Effector memory CD4-positive, alpha-beta T cell (primary cell): Measurements from ENCODE around the gene MEIKIN.
"Not testable (repeated sequence)": the region's sequence is repeated elsewhere in the genome, so short reads cannot be mapped to it uniquely, and the experiment has no call there.

Experiments used
- DNase-seq, 3 donors: peaks; one replicate each; pipeline ENCODE4 v3.0.0-alpha.2; 2020
- H3K27ac ChIP-seq: 2 replicates; pipeline ENCODE4 v1.7.0; 2013; ENCODE audit warnings: mild to moderate bottlenecking, low read length, moderate library complexity; ENCODE audit not compliant: insufficient read depth, poor library complexity, severe bottlenecking
- H3K27me3 ChIP-seq: replicated peaks from 2 replicates; pipeline ENCODE4 v1.7.0; 2013; ENCODE audit warnings: mild to moderate bottlenecking, low read length; ENCODE audit not compliant: insufficient read depth, control insufficient read depth, poor library complexity, severe bottlenecking
- H3K36me3 ChIP-seq: 2 replicates; pipeline ENCODE4 v1.7.0; 2013; ENCODE audit warnings: mild to moderate bottlenecking, low read length, moderate library complexity; ENCODE audit not compliant: control insufficient read depth, insufficient read depth
- H3K4me1 ChIP-seq: 2 replicates; pipeline ENCODE4 v1.7.0; 2013; ENCODE audit warnings: low read length, mild to moderate bottlenecking; ENCODE audit not compliant: control insufficient read depth, insufficient read depth, poor library complexity, severe bottlenecking
- H3K4me3 ChIP-seq: 2 replicates; pipeline ENCODE4 v1.7.0; 2013; ENCODE audit warnings: low read length, low read depth, mild to moderate bottlenecking; ENCODE audit not compliant: insufficient read depth, poor library complexity, severe bottlenecking
- H3K9me3 ChIP-seq: 2 replicates; pipeline ENCODE4 v1.7.0; 2013; ENCODE audit warnings: mild to moderate bottlenecking, low read length, moderate library complexity; ENCODE audit not compliant: control insufficient read depth

Gene MEIKIN

DNA sequence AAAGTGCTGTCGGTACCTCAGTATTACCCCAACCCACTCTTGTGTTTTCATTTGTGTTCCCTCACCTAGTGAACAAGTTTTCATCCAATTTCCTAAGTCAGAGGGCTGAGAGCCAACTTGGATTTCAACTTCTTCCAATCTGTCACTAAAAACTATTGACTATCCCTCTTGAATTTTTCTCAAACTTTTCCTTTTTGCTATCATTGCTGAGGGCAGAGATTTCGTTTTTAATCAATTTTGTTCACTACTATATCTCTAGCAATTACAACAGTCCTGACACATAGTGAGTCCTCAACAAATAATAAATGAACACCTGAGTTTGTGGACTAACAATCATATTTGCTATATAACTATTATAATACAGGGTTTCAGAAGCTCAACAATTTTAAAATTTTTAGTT, 29.0 kb downstream of the MEIKIN start:
- Histone ChIP-seq H3K36me3 (no peaks in the 10 kb centered on the region), H3K4me3 (no peak overlapping the region), H3K27ac (no peak overlapping the region), H3K4me1 (no peaks in the 10 kb centered on the region), H3K9me3 (no peaks in the 10 kb centered on the region), H3K27me3 (no peaks in the 10 kb centered on the region)
- DNase-seq = no peak

DNA sequence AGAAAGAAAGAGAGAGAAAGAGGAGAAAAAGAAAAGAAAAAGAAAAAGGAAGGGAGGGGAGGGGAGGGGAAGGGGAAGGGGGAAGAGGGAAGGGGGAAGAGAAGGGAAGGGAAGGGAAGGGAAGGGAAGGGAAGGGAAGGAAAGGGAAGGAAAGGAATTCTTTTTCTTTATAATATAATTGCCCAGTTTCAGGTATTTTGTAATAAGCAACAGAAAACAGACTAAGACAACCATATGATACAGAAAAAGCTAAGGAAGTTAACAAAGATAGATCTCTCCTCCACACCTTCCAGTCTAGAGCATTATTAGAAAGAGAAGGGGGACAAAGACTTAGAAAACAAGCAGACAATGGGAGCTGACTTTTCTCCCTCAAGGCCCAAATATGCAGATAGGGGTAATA, 31.0 kb downstream of the MEIKIN start:
- no peak overlapping the region for H3K4me3 ChIP-seq

GRCh38 chr5:131913603-131914002, 31.9 kb downstream of the MEIKIN start:
- Histone ChIP-seq H3K36me3 (no peaks in the 10 kb centered on the region), H3K4me1 (no peaks in the 10 kb centered on the region), H3K27me3 (no peaks in the 10 kb centered on the region), H3K9me3 (no peaks in the 10 kb centered on the region), H3K27ac (no peak overlapping the region), H3K4me3 (no peak overlapping the region)
- no peak for DNase-seq

More for the DNA sequence above, 31.0 kb downstream of the MEIKIN start:
- Histone ChIP-seq H3K9me3 (no peaks in the 10 kb centered on the region), H3K4me1 (no peaks in the 10 kb centered on the region), H3K36me3 (no peaks in the 10 kb centered on the region), H3K27me3 (no peaks in the 10 kb centered on the region), H3K27ac (no peak overlapping the region)
- DNase-seq = no peak

GRCh38 chr5:131906668-131907067, 38.8 kb downstream of the MEIKIN start:
- Histone ChIP-seq H3K27ac (no peak overlapping the region), H3K36me3 (no peaks in the 10 kb centered on the region), H3K27me3 (no peaks in the 10 kb centered on the region), H3K4me3 (no peak overlapping the region), H3K9me3 (no peaks in the 10 kb centered on the region), H3K4me1 (peaks cover 4% of the 10 kb centered on the region)
- DNase-seq = no peak

- not testable (repeated sequence) for H3K4me3 ChIP-seq, H3K9me3 ChIP-seq, DNase-seq, H3K4me1 ChIP-seq, H3K27me3 ChIP-seq, H3K27ac ChIP-seq, H3K36me3 ChIP-seq
Measured at GRCh38 chr5:131902266-131902665, 43.2 kb downstream of the MEIKIN start.

- H3K27ac ChIP-seq = no peak overlapping the region
- H3K36me3 ChIP-seq = no peaks in the 10 kb centered on the region
- H3K27me3 ChIP-seq = no peaks in the 10 kb centered on the region
- DNase-seq = no peak
- no peak overlapping the region for H3K4me3 ChIP-seq
- H3K4me1 ChIP-seq = peaks cover 5% of the 10 kb centered on the region
- no peaks in the 10 kb centered on the region for H3K9me3 ChIP-seq
Measured at GRCh38 chr5:131899686-131900085, 45.8 kb downstream of the MEIKIN start.

DNA sequence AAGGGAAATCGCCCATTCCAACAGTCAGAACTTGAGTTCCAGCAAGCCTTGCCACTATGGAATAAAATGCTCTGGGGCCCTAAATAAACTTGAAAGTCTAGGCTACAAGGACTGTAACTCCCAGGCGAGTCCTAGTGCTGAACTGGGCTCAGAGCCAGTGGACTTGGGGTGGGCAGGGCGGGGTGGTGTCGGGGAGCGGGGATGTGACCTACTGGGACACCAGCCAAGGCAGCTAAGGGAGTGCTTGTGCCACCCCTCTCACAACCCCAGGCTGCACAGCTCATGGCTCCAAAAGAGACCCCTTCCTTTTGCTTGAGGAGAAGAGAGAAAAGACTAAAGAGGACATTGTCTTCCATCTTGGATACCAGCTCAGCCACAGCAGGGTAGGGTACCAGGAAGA, 61.5 kb downstream of the MEIKIN start:
- Histone ChIP-seq H3K4me3 (no peak overlapping the region), H3K4me1 (no peaks in the 10 kb centered on the region), H3K36me3 (no peaks in the 10 kb centered on the region), H3K9me3 (no peaks in the 10 kb centered on the region), H3K27me3 (no peaks in the 10 kb centered on the region), H3K27ac (no peak overlapping the region)
- DNase-seq = no peak

GRCh38 chr5:131879705-131880104, 65.8 kb downstream of the MEIKIN start:
- Histone ChIP-seq H3K36me3 (no peaks in the 10 kb centered on the region), H3K27me3 (no peaks in the 10 kb centered on the region), H3K4me3 (no peak overlapping the region), H3K9me3 (no peaks in the 10 kb centered on the region), H3K4me1 (no peaks in the 10 kb centered on the region), H3K27ac (no peak overlapping the region)
- DNase-seq = no peak

DNA sequence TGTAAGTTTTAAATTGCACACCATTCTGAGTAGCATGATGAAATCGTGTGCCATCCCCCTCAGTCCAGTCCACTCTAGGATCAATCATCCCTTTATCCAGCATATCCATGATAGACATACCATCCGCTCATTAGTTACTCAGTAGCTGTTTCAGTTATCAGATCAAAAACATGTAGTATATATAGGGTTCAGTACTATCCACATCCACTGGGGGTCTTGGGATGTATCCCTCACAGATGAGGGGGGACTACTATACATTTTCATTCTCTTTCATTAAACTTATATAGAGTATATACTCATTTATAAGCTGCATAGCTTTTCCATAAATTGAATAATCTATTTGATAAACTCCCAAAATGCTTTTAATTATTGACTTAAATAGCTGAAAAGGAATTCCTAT, 67.6 kb downstream of the MEIKIN start:
- Histone ChIP-seq H3K9me3 (no peaks in the 10 kb centered on the region), H3K36me3 (no peaks in the 10 kb centered on the region), H3K4me3 (no peak overlapping the region), H3K27ac (no peak overlapping the region), H3K4me1 (no peaks in the 10 kb centered on the region), H3K27me3 (no peaks in the 10 kb centered on the region)
- DNase-seq = no peak

- not testable (repeated sequence) for H3K27me3 ChIP-seq, H3K4me3 ChIP-seq, H3K36me3 ChIP-seq, DNase-seq, H3K4me1 ChIP-seq, H3K27ac ChIP-seq, H3K9me3 ChIP-seq
Measured at GRCh38 chr5:131871251-131871650, 74.2 kb downstream of the MEIKIN start.

- no peak overlapping the region for H3K4me3 ChIP-seq
- no peak for DNase-seq
- no peaks in the 10 kb centered on the region for H3K4me1 ChIP-seq
- H3K27me3 ChIP-seq = no peaks in the 10 kb centered on the region
- no peaks in the 10 kb centered on the region for H3K9me3 ChIP-seq
- H3K36me3 ChIP-seq = no peaks in the 10 kb centered on the region
- H3K27ac ChIP-seq = no peak overlapping the region
Measured at GRCh38 chr5:131867524-131867923, 77.9 kb downstream of the MEIKIN start.
